Adrenal gland (tissue), 12 donors: ENCODE measurements around the gene ZNF608. TPM values are rescaled to one million over a fixed set of nuclear protein-coding genes. Genes with fewer than 3 reads are reported as not detected.

Source experiments
- DNase-seq, 7 donors: peaks; one replicate each; pipeline ENCODE4 v3.0.0-alpha.2; 2019 to 2020
- H3K27ac ChIP-seq, 5 donors: fragments of 200-600 bp; sonication (generic) in 4 of 5; 1 replicate in 3 of 5; 2 replicates in 2 of 5; pipeline versions ENCODE4 v1.5.1 to v1.8.0; 2016 to 2020; ENCODE audit warnings: mild to moderate bottlenecking in 1 of 5
- H3K27me3 ChIP-seq: fragments of 200-600 bp; 2 replicates; pipeline ENCODE4 v1.8.0; 2021
- H3K36me3 ChIP-seq, 2 donors: fragments of 200-600 bp; replicated peaks in 1 of 2; 1 replicate in 1 of 2; 2 replicates in 1 of 2; pipeline versions ENCODE4 v1.5.1 to v1.8.0; 2018 to 2022
- H3K4me1 ChIP-seq, 2 donors: fragments of 200-600 bp; replicated peaks in 1 of 2; 1 replicate in 1 of 2; 2 replicates in 1 of 2; pipeline versions ENCODE4 v1.5.1 to v1.8.0; 2018 to 2021
- H3K4me3 ChIP-seq, 4 donors: fragments of 200-600 bp; sonication (generic) in 3 of 4; one replicate each; pipeline ENCODE4 v1.5.1; 2016 to 2018
- H3K9me3 ChIP-seq, 3 donors: fragments of 200-600 bp; sonication (generic) in 1 of 3; replicated peaks in 1 of 3; 1 replicate in 2 of 3; 2 replicates in 1 of 3; pipeline versions ENCODE4 v1.5.1 to v1.8.0; 2016 to 2021
- POLR2A ChIP-seq, 2 donors: fragments of 450-650 bp; IDR thresholded peaks; one replicate each; pipeline ENCODE4 v1.6.1; 2017; ENCODE audit warnings: antibody characterized with exemption in 2 of 2, mild to moderate bottlenecking in 2 of 2, moderate library complexity in 1 of 2
- WGBS, 4 donors: extraction: QIAGEN DNeasy Blood & Tissue Kit in 2 of 4; methylation state at CpG; one replicate each; pipeline versions ENCODE4 v1.1.5 to v1.1.7; 2013 to 2017; 5-methylcytosine and 5-hydroxymethylcytosine counted together
- intact Hi-C, 2 donors: fragments of 100-400 bp; cut with DNase I; formaldehyde crosslinking; loops; one replicate each; pipeline versions ENCODE4 v1.14.1 to v1.15.0; 2022 to 2023
- polyA plus RNA-seq, 3 donors: library from polyadenylated mRNA; stranded (reverse); fragments of 200-250 nt in 2 of 3; fragments of 350-450 nt in 1 of 3; fragmentation: Illumina TruSeq in 1 of 3; extraction: RNeasy Lipid Tissue Mini Kit (QIAGEN cat#74804) in 1 of 3; gene quantifications; one replicate each; pipeline ENCODE4 v1.2.3, GENCODE V29; 2013 to 2014
- total RNA-seq, 9 donors: library from RNA; depleted of rRNA in 4 of 9; stranded (reverse); fragments of >200 nt in 4 of 9; fragments of 120-200 nt in 1 of 9; fragmentation: NEBNext Ultra II Directional in 1 of 9; extraction: Animal tissue kit (Norgen Biotek cat#: 25700) in 1 of 9; gene quantifications; one replicate each; pipeline versions ENCODE4 v1.1.0 to v1.2.4, GENCODE V29; 2013 to 2023
- TF ChIP-seq, protein P1 (sequence below), 6 experiments: fragments of 450-650 bp in 4 of 6; fragments of 200-600 bp in 2 of 6; sonication (generic) in 1 of 6; IDR thresholded peaks; 1 replicate in 5 of 6; 2 replicates in 1 of 6; pipeline versions ENCODE4 v1.5.1 to v1.8.0; 2016 to 2021; ENCODE audit warnings: antibody characterized with exemption in 6 of 6, mild to moderate bottlenecking in 2 of 6, moderate library complexity in 1 of 6
- donor health status: healthy with polysubstance abuse.
- donor health status: Bipolar disorder and iron deficiency.
- donor health status: DM: yes; HTN: yes; CAD: no.
- donor health status: DM: no; HTN: no; CAD: no.
- donor health status: DM: no; HTN: no; CAD: no.
- donor health status: DM: yes; HTN: yes; CAD: no.

The ZNF608 gene
- total and polyA plus RNA-seq, 12 donors, result 14.4 to 55.0 (median 29.1) TPM

DNA sequence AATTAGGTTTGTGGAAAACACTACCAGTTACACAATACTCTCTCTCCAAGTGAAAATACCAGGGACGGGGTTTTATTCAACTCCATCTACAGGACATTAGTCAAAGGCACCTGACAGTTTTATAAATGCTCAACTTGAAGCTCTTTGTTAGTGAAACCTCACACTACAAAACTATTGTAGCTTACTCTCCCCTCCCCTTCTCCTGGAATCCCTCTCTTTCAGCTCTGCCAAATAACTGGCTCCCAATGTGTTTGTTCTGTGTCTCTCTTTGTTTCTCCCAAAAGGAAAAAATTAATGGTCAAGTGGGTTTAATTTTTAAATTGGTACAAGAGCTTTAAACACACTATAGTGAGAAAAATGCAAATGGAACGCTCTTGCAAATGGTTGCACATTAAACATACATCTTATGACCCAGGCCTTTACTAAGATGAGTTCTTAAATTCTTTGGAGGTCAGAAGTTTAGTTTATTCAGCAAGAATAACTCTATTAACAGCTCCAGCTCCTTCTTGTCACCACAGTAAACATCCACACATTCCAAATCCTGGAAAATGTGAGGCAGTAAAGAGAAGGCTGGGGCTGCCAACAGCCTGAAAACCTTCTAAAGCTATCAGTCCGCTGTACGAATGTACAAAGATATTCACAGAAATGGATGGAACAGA, 48.4 kb downstream of the ZNF608 start:
- Histone ChIP-seq H3K27ac (peak overlapping the region in 2 of 5 donors; percentile 4 to 55), H3K36me3 (no peaks in the 10 kb centered on the region), H3K4me3 (no peak overlapping the region), H3K27me3 (no peaks in the 10 kb centered on the region), H3K4me1 (peaks cover 10 to 26% of the 10 kb centered on the region in 2 donors), H3K9me3 (no peaks in the 10 kb centered on the region)
- WGBS, 4 donors, result 63 to 74% (median 70%) methylated on average over 4 of the region's 4 CpGs
- TF ChIP-seq POLR2A (IDR thresholded peaks at IDR 0.05), result no peak
- TF ChIP-seq, protein P1, sequence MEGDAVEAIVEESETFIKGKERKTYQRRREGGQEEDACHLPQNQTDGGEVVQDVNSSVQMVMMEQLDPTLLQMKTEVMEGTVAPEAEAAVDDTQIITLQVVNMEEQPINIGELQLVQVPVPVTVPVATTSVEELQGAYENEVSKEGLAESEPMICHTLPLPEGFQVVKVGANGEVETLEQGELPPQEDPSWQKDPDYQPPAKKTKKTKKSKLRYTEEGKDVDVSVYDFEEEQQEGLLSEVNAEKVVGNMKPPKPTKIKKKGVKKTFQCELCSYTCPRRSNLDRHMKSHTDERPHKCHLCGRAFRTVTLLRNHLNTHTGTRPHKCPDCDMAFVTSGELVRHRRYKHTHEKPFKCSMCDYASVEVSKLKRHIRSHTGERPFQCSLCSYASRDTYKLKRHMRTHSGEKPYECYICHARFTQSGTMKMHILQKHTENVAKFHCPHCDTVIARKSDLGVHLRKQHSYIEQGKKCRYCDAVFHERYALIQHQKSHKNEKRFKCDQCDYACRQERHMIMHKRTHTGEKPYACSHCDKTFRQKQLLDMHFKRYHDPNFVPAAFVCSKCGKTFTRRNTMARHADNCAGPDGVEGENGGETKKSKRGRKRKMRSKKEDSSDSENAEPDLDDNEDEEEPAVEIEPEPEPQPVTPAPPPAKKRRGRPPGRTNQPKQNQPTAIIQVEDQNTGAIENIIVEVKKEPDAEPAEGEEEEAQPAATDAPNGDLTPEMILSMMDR (IDR thresholded peaks at IDR 0.05), result no peak
- no peak for DNase-seq
- intact Hi-C loops, result no loop called here

DNA sequence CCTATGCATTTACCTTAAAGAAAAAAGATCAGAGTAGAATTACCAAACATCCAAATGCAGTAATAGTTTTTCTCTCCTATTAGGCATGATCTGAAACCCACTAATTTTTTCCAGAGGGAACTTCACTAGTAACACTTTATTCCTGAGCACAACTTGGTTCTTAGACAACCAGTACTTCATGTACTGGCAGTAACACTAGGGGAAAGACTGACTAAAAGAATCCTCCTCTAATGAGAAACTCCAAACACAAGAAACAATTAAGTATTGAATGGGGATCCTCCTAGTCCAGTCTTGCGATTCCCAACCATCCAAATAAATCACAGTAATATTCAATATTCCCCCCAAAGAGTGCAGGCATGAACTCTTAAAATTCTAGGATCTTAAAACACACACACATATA, 48.9 kb downstream of the ZNF608 start:
- no peaks in the 10 kb centered on the region for H3K36me3 ChIP-seq
- intact Hi-C loops, result no loop called here
- H3K4me3 ChIP-seq, result no peak overlapping the region
- TF ChIP-seq, protein P1 (IDR thresholded peaks at IDR 0.05), result no peak
- TF ChIP-seq POLR2A (IDR thresholded peaks at IDR 0.05), result no peak
- peaks cover 6 to 29% of the 10 kb centered on the region in 2 donors for H3K4me1 ChIP-seq
- 71 to 95% (median 88%) methylated on average over 1 of the region's 1 CpG for WGBS, 4 donors
- H3K9me3 ChIP-seq, result no peaks in the 10 kb centered on the region
- no peak for DNase-seq
- no peaks in the 10 kb centered on the region for H3K27me3 ChIP-seq
- peak overlapping the region in 2 of 5 donors; percentile 14 to 25 for H3K27ac ChIP-seq

DNA sequence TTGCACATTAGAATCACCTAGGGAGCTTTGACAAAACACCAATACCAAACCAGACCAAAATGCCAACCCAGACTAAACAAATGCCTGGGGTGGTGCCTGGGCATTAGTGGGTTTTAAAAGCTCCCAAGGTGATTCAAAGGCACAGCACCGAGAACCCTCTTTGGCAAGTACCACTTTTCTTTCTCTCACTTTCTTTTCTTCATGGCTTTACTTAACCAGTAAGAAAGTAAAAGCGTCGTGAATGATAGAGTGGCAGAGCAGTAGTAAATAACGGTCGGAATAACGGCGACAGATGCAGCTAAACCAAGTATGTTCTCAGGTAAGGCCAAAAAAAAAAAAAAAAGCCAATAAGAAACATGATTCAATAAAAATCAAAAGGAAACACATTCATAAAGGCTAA, 49.5 kb downstream of the ZNF608 start:
- H3K4me1 ChIP-seq, result peaks cover 5 to 29% of the 10 kb centered on the region in 2 donors

More for the DNA sequence above, 49.5 kb downstream of the ZNF608 start:
- intact Hi-C loops, result no loop called here
- WGBS, 4 donors, result 95 to 99% (median 97%) methylated on average over 7 of the region's 7 CpGs
- Histone ChIP-seq H3K36me3 (no peaks in the 10 kb centered on the region), H3K4me3 (no peak overlapping the region), H3K27me3 (no peaks in the 10 kb centered on the region), H3K9me3 (no peaks in the 10 kb centered on the region), H3K27ac (no peak overlapping the region)
- DNase-seq, result no peak
- TF ChIP-seq, protein P1 (IDR thresholded peaks at IDR 0.05), result no peak
- no peak for TF ChIP-seq POLR2A (IDR thresholded peaks at IDR 0.05)
